C4-2B (cell line): Measurements from ENCODE around the gene ASAH2.

Source experiments
- ZFX ChIP-seq: fragments of 450-650 bp; IDR thresholded peaks from 2 replicates; pipeline ENCODE4 v1.6.1; 2017
- TF ChIP-seq, protein P1 (sequence below): fragments of 450-650 bp; conservative IDR thresholded peaks from 2 replicates; pipeline ENCODE4 v1.5.1; 2017; ENCODE audit warnings: mild to moderate bottlenecking

DNA sequence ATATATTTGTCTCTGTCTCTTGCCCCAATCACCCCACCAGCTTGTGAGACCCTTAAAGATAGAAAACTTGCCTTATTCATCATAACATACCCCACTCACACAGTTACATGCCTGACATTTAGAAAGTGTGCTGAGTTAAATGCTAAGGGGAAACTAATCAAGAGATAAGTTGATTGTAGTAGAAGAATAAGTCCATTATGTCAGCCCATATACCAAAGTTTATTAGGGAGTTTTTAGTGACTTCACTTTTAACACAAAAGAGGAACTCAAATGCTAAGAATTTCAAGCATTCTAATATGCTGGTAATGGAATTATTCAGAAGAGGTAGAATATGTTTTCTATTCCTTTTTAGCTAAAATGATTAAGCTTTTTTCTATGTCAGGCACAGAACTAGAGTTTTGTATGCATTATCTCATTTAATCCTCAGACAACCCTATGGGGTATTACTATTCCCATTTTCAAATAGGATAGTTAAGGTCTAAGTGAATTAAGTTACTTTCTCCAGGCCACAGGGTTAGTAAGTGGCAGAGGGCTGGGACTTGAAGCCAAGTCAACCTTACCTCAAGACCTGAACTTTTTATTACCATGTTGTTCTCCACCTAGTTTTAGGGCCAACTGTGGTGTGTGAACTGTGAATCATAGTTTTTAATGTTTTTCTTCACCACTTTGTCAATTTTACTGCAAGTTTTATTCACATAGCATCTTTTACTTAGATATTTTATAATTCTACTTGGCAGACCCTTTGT, 19.6 kb downstream of the ASAH2 start:
- TF ChIP-seq, protein P1, sequence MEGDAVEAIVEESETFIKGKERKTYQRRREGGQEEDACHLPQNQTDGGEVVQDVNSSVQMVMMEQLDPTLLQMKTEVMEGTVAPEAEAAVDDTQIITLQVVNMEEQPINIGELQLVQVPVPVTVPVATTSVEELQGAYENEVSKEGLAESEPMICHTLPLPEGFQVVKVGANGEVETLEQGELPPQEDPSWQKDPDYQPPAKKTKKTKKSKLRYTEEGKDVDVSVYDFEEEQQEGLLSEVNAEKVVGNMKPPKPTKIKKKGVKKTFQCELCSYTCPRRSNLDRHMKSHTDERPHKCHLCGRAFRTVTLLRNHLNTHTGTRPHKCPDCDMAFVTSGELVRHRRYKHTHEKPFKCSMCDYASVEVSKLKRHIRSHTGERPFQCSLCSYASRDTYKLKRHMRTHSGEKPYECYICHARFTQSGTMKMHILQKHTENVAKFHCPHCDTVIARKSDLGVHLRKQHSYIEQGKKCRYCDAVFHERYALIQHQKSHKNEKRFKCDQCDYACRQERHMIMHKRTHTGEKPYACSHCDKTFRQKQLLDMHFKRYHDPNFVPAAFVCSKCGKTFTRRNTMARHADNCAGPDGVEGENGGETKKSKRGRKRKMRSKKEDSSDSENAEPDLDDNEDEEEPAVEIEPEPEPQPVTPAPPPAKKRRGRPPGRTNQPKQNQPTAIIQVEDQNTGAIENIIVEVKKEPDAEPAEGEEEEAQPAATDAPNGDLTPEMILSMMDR, result no peak
- TF ChIP-seq ZFX, result no peak
